GM18870 (cell line): ENCODE measurements around the gene SHCBP1.
"Not testable (repeated sequence)": the region's sequence is repeated elsewhere in the genome, so short reads cannot be mapped to it uniquely, and the experiment has no call there.

ENCODE experiments used
- ATAC-seq: cut with Tn5 transposase; IDR thresholded peaks from one replicate; pipeline ENCODE4 v1.9.1; 2021; ENCODE audit warnings: moderate library complexity; ENCODE audit not compliant: unreplicated experiment

The SHCBP1 gene

DNA sequence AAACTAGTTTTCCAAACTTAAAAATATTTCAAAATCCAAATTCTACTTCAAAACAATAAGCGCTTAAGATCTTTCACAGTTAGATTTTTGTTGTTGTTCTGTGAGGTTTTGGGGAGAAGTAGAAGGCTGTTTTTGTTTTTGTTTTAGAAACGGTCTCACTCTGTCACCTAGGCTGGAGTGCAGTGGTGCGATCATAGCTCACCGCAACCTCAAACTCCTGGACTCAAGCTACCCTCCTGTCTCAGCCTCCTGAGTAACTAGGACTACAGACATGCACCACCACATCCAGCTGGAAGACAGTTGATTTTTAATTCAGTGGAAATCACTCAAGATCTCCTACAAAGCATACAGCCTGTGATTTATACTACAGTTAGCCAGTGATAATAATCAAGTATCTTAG is 2.7 kb downstream of the SHCBP1 start:
- no peak for ATAC-seq

DNA sequence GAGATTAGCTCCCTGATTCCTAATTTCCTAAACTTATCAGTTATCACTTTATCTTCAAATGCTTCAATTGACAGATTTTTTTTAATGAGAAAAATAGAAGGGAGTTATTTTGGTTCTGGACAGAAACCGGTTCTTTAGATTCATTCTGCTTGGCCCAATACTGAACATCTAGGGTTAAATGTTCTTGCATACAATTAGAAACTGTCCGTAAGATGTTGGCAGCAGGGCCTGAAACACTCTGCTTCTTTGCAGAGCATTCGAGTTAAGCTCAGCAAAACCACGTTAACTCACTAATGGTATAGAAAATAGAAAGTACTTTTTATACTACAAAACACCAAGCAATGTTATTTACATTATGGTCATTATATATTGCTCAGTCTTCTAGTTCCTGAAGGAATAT is 7.2 kb downstream of the SHCBP1 start:
- ATAC-seq, result no peak

DNA sequence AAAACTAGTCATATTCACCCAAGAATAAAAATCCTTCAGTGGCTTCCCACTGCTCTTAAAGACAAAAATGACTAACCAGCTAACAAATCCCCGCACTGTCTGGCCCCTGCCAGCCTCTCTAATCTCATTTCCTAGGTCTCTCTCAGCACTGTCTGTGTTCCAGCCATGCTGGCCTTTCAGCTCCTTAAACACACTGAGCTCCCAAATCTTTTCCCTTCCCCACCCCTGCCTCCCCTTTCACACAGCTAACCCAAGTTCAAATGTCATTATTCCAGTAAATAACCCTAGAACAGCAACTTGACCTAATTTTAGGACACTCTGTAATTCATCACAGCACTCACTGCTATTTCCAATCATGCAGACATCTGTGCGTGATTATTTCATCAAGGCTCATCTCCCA is 7.8 kb downstream of the SHCBP1 start:
- no peak for ATAC-seq

DNA sequence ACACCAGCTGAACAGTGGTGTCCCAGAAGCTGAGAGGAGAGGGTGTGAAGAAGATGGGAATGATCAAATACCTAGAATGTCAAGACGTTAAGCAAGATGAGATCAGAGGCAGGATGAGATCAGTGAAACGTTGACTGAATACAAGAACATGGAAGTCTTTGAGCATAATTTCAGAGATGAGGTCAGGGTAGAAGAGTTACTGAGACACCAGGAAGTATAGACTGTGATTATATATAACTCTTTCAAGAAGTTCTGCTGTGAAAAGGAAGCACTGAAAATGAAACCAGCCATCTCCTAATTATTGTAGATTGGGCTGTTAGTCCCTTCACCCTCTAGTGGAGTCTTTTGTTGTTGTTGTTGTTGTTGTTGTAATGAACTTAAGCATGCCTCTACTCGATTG is 9.1 kb downstream of the SHCBP1 start:
- peak; percentile 60 for ATAC-seq

DNA sequence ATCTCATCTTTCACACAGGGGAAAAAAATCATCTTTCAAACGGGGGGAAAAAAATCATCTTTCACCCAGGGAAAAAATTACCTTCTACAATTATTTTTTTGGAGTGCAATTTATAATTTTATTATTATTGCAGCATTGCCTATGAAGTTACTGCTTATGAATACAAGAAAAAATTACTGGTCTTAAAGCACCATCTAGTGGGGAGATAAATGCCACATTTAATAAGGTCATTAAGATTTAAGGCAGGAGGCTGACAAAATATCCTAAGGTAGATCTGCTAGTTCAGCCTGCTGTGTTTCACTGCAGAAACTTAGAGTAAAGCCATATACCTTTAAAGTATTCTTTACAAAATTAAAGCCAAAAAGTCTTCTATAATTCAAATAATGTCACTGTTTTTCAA is 13.7 kb downstream of the SHCBP1 start:
- no peak for ATAC-seq

DNA sequence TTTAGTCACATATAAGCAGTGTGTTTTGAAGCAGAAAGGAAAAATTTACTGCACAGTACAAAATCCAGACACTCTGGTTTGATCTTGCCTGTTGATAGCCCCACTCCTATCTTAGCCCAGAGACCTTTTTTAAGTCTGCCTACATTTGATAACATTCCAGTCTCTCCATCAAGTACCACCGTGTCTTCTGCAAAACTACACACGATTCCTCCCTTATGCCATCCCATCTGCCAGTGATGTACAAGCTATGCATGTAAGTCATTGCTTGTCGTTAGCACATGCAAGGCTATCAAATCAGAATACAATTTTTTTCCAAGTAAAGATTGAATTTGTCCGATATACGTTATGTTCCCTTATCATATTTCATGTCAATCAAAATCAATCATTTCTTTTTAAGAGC is 14.9 kb downstream of the SHCBP1 start:
- no peak for ATAC-seq

DNA sequence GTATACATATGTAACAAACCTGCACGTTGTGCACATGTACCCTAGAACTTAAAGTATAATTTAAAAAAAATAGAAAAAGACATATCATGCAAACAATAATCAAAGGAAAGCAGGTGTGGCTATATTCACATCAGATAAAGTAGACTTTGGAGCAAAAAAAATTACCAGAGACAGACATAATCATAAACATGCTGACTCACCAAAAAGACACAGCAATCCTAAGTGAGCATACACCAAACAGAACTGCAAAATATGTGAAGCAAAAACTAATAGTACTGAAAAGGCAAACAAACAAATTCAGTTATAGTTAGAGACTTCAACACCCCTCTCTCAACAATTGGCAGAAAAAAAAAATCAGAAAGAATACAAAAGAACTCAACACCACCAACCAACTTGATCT is 29.9 kb downstream of the SHCBP1 start:
- no peak for ATAC-seq

DNA sequence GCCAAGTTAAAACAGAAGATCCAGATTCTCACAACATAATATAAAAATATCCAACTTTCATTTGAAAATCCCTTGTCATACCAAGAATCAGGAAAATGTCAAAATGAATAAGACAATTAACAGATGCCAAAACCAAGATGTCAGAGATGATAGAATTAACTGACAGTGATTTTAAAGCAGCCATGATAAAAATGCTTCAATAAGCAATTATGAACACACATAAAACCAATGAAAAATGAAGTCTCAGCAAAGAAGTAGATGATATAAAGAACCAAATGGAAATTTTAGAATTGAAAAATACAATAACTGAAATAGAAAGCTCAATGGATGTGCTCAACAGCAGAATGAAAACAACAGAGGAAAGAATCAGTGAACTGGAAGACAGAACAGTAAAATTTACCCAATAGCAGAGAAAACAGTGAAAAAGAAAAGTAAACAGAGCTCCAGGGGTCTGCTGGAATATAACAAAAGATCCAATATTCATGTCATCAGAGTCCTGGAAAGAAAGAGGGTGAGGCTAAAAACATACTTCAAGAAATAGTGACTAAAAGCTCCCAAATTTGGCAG is 35.1 kb downstream of the SHCBP1 start:
- no peak for ATAC-seq

DNA sequence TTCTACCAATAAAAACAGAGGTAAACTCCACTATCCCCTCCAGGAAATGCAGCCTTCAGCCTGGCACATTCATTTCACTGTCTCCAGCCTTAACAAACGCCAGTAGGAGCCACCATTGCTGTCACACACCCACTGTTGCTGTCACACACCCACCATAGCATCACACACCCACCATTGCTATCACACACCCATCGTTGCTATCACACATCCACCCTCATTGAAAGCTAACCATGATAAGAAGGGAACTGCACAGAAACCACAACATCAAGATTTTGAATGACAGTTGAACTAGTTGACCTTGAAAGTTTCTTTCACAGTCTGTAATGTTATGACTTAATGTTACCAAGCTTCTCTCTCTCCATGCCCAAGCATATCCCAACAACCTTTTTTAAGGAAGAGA is 38.1 kb downstream of the SHCBP1 start:
- no peak for ATAC-seq

DNA sequence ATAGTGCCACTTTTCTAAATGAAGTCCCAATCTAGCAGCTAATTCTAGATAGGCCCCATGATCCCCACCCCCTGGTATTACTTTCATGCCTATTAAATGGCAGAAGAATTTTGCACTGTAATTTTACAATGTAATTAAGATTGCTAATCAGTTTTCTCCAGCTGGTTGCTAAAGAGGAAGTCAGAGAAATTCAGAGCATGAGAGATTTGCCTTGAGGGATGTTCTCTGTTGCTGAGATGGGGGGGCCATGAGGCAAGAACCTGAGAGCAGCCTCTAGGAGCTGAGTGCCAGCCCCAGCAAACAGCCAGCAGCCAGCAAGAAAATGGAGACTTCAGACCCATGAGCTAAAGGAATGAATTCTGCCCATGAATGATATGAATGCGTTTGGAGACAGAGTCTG is 38.9 kb downstream of the SHCBP1 start:
- ATAC-seq, result no peak

DNA sequence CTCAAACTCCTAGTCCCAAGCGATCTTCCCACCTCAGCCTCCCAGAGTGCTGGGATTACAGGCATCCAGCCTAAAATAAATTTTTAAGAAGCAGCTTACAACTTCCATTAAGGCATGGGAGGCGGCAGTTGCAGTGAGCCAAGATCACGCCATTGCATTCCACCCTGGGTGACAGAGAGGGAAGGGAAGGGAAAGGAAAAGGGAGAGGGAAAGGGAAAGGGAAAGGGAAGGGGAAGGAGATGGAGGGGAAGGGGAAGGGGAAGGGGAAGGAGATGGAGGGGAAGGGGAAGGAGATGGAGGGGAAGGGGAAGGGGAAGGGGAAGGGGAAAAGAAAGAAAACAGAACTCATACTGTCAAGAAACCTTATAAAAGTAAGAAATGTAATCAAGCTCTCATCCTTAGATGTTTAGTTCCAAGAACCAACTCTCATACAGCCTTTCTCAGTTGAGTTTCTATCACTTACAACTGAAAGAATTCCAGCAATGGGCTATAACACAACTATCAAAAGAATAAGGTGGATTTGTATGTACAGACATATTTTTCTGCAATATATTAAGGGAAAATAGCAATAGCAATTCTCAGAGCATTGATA is 43.1 kb downstream of the SHCBP1 start:
- ATAC-seq, result no peak

DNA sequence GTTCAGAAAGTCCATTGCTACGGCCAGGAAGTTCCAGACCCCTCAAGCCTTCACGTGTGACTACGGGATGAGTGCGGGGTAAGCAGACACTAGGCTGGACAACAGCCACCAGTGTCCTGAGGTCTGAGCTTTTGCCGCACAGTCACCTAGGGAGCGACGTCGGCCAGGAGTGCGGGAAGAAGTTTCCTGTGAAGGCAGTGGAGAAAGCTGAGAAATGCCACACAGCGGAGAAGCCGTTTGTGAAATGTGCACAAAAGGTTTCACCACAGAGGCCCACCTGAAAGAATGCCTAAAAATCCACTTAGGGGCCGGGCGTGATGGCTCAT is 47.4 kb downstream of the SHCBP1 start:
- no peak for ATAC-seq

DNA sequence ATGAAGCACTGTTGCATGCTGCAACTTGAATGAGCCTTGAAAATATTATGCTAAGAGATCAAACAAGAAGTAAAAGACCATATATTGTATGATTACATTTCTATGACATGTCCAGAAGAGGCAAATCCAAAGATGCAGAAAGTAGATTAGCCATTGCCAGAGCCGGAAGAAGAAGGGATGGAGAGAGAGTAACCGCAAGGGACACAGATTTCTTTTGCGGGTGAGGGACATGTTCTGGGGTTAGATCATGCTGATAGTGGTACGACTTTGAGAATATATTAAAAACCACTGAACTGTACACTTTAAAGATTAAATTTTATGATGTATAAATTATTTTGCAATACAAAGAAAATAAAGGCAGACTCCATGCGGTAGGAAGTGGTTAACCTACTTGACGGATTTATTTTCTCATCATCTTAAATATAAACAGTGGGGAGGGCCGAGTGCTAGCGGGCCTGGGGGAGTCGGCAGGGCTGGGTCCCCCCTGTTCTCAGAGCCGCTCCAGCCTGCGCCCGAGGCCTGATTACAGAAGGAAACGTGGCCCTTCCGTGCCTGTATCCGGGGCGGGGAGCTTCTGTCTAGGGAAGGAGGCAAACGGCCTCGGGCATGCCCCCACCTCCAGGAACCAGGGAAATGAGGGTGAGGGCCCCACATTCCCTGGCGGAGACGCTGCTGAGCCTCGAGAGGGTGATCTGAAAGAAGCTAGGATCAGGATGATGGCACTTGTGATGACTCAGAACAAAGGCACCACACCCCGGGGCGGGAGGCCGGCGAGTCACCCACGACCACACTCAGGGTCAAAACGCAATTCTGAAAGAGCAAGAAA is 48.0 kb downstream of the SHCBP1 start:
- ATAC-seq, result no peak

DNA sequence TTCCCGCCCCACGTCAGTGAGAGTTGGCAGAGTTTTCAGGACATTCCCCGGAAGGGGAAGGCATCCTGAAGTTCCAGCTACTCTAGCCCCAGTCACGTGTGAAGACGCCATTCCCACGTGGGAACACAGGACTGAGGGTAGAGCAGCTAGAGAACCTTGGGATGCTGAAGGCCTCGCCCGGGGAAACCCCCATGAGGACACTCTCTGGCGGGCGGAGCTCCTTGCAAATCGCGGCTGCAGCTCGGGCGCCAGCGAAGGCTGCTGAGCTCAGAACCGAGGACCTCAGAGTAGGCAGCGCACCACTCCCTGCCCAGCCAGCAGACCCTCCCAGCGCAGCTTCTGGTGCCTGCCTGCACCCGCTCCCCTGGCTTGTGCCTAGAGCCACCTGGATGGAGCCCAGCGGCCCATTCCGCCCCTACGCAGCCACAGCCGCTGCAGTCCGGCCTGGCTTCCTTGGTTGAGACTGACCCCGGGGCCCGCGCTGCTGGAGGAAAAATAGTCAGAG is 51.9 kb downstream of the SHCBP1 start:
- ATAC-seq, result no peak

DNA sequence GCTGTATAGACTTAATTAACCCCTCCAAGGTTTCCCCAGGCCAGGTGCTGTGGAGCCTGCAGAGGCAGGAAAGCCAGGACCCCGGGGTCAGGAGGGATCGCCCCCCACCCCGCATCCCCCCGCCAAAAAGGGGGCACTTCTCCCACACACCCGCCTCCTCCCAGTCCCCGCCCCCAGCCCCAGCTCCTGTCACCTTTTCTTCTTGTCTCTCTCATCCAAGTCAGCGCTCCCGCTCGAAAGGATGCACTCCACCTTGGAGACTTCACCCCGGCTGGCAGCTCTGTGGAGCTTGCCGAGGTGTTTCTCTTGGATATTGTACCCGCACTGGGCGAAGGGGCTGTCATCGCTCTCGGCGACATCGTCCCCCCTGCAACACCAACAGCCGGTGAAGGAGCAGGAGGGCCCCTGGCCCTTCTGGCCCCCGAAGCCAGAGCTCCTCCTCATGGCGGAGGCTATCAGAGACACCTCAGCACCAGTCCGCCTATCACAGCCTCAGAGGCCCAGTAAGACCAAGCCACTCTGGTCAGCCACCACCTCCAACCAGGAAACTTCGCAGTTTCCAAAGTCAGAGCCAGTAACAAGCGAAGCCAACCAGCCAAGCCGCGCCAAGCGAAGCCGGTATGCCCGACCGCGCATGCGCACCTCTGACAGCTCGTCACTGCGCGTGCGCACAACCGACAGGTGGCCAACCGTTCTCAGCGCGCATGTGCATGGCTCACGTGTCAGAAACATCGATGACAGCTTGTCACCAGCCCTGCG is 52.5 kb downstream of the SHCBP1 start:
- ATAC-seq, result no peak

DNA sequence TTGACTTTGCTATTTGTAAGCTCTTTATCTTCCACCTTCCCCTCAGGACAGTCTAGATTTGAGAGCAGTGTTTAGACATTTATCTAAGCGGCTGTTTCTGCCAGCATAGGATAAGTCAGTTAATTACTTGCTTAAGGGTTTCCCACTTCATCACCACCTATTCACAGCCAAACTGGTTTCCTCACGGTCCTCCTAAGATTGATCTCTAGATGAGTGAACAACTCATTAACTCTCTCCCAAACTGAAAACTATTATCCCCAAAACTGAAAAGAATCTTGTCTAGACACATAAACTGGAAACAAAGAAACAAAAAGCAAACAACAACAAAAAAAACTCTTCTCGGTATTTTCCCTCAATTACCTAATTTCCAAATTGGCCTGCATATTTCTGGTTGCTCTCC is 58.2 kb downstream of the SHCBP1 start:
- ATAC-seq, result no peak

DNA sequence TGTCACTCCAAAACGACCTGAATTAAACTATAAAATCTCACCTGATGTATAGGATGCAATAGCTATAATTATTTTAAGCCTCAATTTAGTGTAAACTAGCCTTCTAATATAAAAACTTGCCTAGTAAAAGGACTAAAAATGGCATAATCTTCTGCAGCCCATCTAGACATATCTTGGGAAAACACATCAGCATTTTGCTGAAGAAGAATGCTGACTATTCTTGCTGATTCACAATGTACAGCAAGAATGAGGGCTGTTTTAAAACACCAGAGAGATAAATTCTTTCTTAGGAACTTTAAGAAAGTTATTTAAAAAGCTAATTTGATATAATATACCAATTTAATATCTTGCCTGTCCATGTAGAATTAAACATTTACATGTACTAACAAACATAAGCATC is 63.2 kb downstream of the SHCBP1 start:
- ATAC-seq, result no peak

DNA sequence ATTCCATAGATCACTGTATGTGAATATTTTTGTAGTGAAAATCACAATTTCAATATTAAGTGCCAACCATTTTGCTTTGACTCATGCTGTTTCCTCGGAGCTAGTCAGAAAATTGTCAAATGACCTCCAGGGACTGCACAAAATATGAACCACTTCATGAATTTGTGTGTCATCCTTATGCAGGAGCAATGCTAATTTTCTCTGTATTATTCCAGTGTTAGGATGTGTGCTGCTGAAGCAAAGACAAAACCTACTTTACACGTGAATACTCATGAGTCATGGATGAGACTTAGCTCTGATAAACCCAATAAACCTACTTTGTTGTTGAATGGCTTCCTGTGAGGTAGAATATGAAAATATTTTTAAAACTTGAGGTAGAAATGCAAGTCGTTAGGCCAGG is 65.2 kb downstream of the SHCBP1 start:
- no peak for ATAC-seq

DNA sequence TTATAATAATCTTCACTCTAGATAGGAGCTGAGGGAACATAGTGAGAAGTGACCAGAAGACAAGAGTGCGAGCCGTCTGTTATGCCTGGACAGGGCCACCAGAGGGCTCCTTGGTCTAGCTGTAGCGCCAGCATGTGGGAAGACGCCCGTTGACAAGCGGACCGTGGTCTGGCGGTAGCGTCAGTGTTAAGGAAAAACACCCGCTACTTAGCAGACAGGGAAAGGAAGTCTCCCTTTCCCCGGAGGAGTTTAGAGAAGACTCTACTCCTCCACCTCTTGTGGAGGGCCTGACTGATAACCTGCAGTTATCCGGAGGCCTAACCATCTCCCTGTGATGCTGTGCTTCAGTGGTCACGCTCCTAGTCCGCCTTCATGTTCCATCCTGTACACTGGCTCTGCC is 66.7 kb downstream of the SHCBP1 start:
- ATAC-seq, result not testable (repeated sequence)

DNA sequence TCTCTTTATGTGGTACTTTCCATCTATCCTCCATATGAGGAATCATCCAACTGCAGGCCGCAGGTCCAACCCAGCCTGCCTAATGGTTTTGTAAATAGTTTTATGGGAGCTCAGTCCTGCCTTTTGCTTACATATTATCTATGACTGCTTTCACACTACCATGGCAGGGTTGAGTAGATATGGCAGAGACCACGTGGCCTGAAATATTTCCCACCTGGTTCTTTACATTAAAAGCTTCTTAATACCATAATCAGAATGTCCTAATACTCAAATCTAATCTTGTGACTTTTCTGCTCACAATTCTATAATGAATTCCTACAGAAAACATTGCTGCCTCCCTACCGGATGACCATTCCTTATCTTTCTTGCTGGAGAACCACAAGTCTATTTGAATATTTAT is 71.7 kb downstream of the SHCBP1 start:
- ATAC-seq, result no peak
